Breast epithelium (tissue), 4 donors: ENCODE measurements around the gene ABLIM2. TPM values are rescaled to one million over a fixed set of nuclear protein-coding genes. Genes with fewer than 3 reads are reported as not detected.
A peak's percentile ranks its signal among the peaks of the same experiment; 100 is the strongest.

Experiments used
- DNase-seq, 2 donors: peaks; one replicate each; pipeline ENCODE4 v3.0.0-alpha.2; 2019; ENCODE audit warnings: low spot score in 2 of 2
- H3K27ac ChIP-seq, 2 donors: fragments of 200-600 bp; sonication (generic) in 1 of 2; one replicate each; pipeline ENCODE4 v1.5.1; 2016 to 2019; ENCODE audit warnings: mild to moderate bottlenecking in 1 of 2
- H3K27me3 ChIP-seq, 2 donors: fragments of 200-600 bp; sonication (generic) in 1 of 2; one replicate each; pipeline versions ENCODE4 v1.5.1 to v1.6.0; 2017 to 2019; ENCODE audit warnings: control low read depth in 1 of 2, mild to moderate bottlenecking in 1 of 2
- H3K36me3 ChIP-seq: fragments of 200-600 bp; one replicate; pipeline ENCODE4 v1.5.1; 2019
- H3K4me1 ChIP-seq, 2 donors: fragments of 200-600 bp; sonication (generic); one replicate each; pipeline ENCODE4 v1.5.1; 2016 to 2019; ENCODE audit warnings: control low read depth in 1 of 2
- H3K4me3 ChIP-seq, 3 donors: fragments of 200-600 bp; sonication (generic); 1 replicate in 2 of 3; 2 replicates in 1 of 3; pipeline ENCODE4 v1.5.1; 2016 to 2019; ENCODE audit warnings: mild to moderate bottlenecking in 3 of 3, moderate library complexity in 2 of 3
- H3K9me3 ChIP-seq, 2 donors: fragments of 200-600 bp; sonication (generic) in 1 of 2; one replicate each; pipeline ENCODE4 v1.5.1; 2016 to 2019; ENCODE audit warnings: control low read depth in 1 of 2
- POLR2A ChIP-seq: fragments of 450-650 bp; IDR thresholded peaks from one replicate; pipeline ENCODE4 v1.6.1; 2016; ENCODE audit warnings: antibody characterized with exemption, mild to moderate bottlenecking, moderate library complexity
- POLR2AphosphoS5 ChIP-seq, 3 donors: sonication (generic); formaldehyde crosslinking; IDR thresholded peaks; one replicate each; pipeline ENCODE4 v1.6.1; 2017; ENCODE audit warnings: antibody characterized with exemption in 3 of 3
- intact Hi-C: fragments of 100-400 bp; cut with DNase I; formaldehyde crosslinking; loops from one replicate; pipeline ENCODE4 v1.15.1; 2023; ENCODE audit warnings: low total_unique reads
- total RNA-seq, 3 donors: library from RNA; depleted of rRNA; stranded (reverse); fragments of >200 nt; gene quantifications; one replicate each; pipeline ENCODE4 v1.1.0, GENCODE V29; 2016
- TF ChIP-seq, protein P1 (sequence below), 3 donors: fragments of 450-650 bp; IDR thresholded peaks; one replicate each; pipeline ENCODE4 v1.5.1; 2016 to 2017; ENCODE audit warnings: antibody characterized with exemption in 3 of 3, mild to moderate bottlenecking in 3 of 3, moderate library complexity in 3 of 3

The ABLIM2 gene
- total RNA-seq, 3 donors from 2014 or later = 4.8 to 11.5 (median 8.2) TPM

DNA sequence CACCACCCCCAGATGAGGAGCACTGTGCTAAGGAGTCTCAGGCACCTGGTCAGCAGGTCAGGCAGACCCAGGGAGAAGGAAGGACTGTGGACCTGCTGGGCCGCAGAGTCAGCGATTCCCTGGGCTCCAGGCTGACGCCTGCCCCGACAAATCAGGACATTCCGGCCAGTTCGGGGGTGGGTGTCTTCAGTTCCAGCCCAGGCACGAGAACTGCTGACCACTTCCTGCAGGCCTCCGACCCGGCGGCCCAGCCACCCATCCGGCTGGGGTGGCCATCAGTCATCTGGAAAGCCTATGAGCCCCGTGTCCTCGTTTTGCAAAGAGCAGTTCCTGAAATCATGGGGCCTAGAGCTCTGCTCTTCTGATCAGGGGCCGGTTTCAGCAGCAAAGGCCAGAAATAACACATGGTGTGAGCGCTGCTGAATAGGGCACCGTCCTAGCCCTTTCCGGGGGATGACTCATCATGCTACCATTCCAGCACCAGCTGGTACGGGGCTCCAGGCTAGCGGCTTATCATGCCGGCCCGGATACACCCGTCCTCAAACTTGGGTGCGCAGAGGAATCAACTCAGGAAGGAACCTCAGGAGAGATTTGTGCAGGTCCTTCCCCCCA lies 32.6 kb upstream of the ABLIM2 start:
- Histone ChIP-seq H3K27ac (peak overlapping the region; percentile 4 to 85), H3K27me3 (no peaks in the 10 kb centered on the region), H3K4me3 (no peak overlapping the region), H3K36me3 (no peaks in the 10 kb centered on the region), H3K4me1 (peaks cover 0 to 5% of the 10 kb centered on the region in 2 donors), H3K9me3 (no peaks in the 10 kb centered on the region)
- intact Hi-C loops = no loop called here
- DNase-seq = peak in 1 of 2 donors; percentile 50
- TF ChIP-seq POLR2AphosphoS5 (IDR thresholded peaks at IDR 0.05) = peak in 2 of 3 donors; percentile 51 to 58
- TF ChIP-seq, protein P1, sequence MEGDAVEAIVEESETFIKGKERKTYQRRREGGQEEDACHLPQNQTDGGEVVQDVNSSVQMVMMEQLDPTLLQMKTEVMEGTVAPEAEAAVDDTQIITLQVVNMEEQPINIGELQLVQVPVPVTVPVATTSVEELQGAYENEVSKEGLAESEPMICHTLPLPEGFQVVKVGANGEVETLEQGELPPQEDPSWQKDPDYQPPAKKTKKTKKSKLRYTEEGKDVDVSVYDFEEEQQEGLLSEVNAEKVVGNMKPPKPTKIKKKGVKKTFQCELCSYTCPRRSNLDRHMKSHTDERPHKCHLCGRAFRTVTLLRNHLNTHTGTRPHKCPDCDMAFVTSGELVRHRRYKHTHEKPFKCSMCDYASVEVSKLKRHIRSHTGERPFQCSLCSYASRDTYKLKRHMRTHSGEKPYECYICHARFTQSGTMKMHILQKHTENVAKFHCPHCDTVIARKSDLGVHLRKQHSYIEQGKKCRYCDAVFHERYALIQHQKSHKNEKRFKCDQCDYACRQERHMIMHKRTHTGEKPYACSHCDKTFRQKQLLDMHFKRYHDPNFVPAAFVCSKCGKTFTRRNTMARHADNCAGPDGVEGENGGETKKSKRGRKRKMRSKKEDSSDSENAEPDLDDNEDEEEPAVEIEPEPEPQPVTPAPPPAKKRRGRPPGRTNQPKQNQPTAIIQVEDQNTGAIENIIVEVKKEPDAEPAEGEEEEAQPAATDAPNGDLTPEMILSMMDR (IDR thresholded peaks at IDR 0.05) = no peak

DNA sequence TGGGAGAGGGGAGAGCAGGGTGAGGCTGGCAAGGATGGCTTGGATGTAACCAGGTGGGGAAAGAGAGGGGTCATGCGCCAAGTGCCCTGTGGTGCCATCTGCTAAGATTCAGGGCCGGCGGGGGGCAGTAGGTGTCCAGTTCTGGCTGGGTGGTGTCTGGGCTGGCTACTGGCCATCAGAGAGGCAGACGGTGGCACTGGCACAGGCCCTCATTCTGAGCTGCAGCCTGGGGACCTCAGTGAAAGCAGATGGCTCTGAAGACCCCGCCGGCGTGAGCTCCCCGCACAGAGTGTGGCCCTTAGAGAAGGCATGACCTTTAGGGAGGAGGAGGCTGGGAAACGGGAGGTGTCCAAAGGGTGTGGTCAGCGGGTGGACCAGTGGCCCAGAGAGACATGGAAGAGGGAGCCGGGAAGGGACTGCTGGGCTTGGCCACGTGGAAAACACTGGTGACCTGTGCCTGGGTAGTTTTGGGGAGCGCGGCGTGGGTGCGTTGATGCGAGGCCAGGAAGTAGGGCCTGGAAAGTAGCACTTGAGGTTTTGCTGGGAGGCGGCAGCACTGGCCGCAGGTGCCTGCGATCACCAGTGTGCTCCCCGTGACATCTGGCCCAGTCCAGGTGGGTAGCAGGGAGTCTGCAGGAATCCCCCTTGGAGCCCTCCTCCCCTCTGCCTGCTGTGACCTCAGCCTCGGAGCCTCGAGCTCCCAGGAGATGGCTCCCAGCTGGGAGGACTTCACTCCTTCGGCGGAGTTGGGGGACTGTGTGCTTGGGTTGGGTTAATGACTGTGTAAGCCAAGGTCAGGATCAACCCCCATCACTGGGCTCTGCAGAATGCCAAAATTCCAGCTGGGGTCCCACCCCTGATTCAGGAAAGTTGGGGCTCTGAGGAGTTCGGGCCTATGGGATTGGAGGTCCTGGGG lies 31.2 kb upstream of the ABLIM2 start:
- peaks cover 0 to 5% of the 10 kb centered on the region in 2 donors for H3K4me1 ChIP-seq
- intact Hi-C loops = no loop called here
- no peaks in the 10 kb centered on the region for H3K27me3 ChIP-seq
- H3K36me3 ChIP-seq = no peaks in the 10 kb centered on the region
- TF ChIP-seq, protein P1 (IDR thresholded peaks at IDR 0.05) = no peak
- no peak for TF ChIP-seq POLR2A
- TF ChIP-seq POLR2AphosphoS5 (IDR thresholded peaks at IDR 0.05) = no peak
- no peak for DNase-seq
- no peak overlapping the region for H3K4me3 ChIP-seq
- peak overlapping the region; percentile 38 to 85 for H3K27ac ChIP-seq
- no peaks in the 10 kb centered on the region for H3K9me3 ChIP-seq

- Histone ChIP-seq H3K4me1 (peaks cover 0 to 5% of the 10 kb centered on the region in 2 donors), H3K4me3 (no peak overlapping the region), H3K27me3 (no peaks in the 10 kb centered on the region), H3K36me3 (no peaks in the 10 kb centered on the region), H3K9me3 (no peaks in the 10 kb centered on the region), H3K27ac (peak overlapping the region; percentile 38 to 85)
- TF ChIP-seq POLR2AphosphoS5 (IDR thresholded peaks at IDR 0.05) (no peak), POLR2A (no peak)
- TF ChIP-seq, protein P1 (IDR thresholded peaks at IDR 0.05) = no peak
- DNase-seq = peak in 1 of 2 donors; percentile 82
- intact Hi-C loops = no loop called here
These were observed 30.3 kb upstream of the ABLIM2 start for GRCh38 chr4:8188743-8189550.

- no peak for DNase-seq
- H3K4me1 ChIP-seq = peaks cover 0 to 5% of the 10 kb centered on the region in 2 donors
- intact Hi-C loops = no loop called here
- TF ChIP-seq POLR2AphosphoS5 (IDR thresholded peaks at IDR 0.05) (no peak), POLR2A (no peak)
- TF ChIP-seq, protein P1 (IDR thresholded peaks at IDR 0.05) = no peak
- no peaks in the 10 kb centered on the region for H3K36me3 ChIP-seq
- H3K27me3 ChIP-seq = no peaks in the 10 kb centered on the region
- peak overlapping the region in 1 of 2 donors; percentile 85 for H3K27ac ChIP-seq
- no peaks in the 10 kb centered on the region for H3K9me3 ChIP-seq
- H3K4me3 ChIP-seq = no peak overlapping the region
These were observed 29.5 kb upstream of the ABLIM2 start for GRCh38 chr4:8188085-8188484.
